ENCODE measurements around the gene TSPAN13. TPM values are rescaled to one million over a fixed set of nuclear protein-coding genes. Genes with fewer than 3 reads are reported as not detected.

The TSPAN13 gene
- total and polyA plus RNA-seq, 2 of the 8 experiments (the other 6 are each of a cell fraction or from before 2014, with no cell fraction given) = 15.3 to 28.1 TPM

DNA sequence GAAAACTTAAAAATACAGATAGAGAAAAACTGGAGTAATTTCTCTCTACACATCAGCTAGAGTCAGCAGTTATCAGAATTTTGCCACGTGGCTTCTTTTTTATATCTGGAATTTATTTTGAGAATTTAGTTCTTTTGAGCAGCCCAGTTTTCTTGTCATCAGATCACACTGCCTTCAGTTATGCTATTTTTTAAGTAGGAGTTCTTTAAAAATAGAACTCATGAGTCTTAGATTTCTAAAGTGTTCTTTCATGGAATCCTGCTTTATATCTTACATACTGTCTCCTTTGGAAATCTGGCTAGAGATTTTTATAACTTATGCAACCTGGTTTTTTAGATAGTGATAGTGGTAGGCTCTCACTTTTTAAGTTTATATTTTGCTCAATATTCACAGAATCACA, 27.0 kb downstream of the TSPAN13 start:
- POLR2A ChIA-PET (ENCODE audit: partially characterized antibody) = no interaction called here

More for the DNA sequence above, 27.0 kb downstream of the TSPAN13 start:
- H3K23ac ChIP-seq (ENCODE audit: insufficient read length) = no peak overlapping the region
- H3K4ac ChIP-seq (replicated peaks; ENCODE audit: insufficient read length, low read depth, low read length) = no peak overlapping the region
- H4K8ac ChIP-seq (ENCODE audit: extremely low read depth, insufficient read depth, low read length) = no peak overlapping the region
- no peaks in the 10 kb centered on the region; a peak in 1 of 8 replicates for H3K36me3 ChIP-seq (ENCODE audit: control insufficient read depth in 2 of 4, insufficient read depth in 4 of 4, low read length in 3 of 4)
- no peak overlapping the region for H2AFZ ChIP-seq (ENCODE audit: low read length)
- H2BK20ac ChIP-seq (ENCODE audit: low read length) = no peak overlapping the region
- H2BK12ac ChIP-seq (ENCODE audit: low read depth, low read length) = no peak overlapping the region
- no peaks in the 10 kb centered on the region for H3K27me3 ChIP-seq (replicated peaks in 1 of 4; ENCODE audit: control insufficient read depth in 3 of 4, extremely low read depth in 1 of 4, insufficient read depth in 3 of 4, low read length in 3 of 4)
- no peak overlapping the region for H2AK5ac ChIP-seq (ENCODE audit: low read depth, low read length)
- peaks cover 0 to 8% (median 4%) of the 10 kb centered on the region in 4 experiments; a peak in 3 of 7 replicates for H3K4me1 ChIP-seq (replicated peaks in 1 of 4; ENCODE audit: control insufficient read depth in 3 of 4, insufficient read depth in 4 of 4, low read length in 3 of 4)
- CTCF ChIA-PET (ENCODE audit: partially characterized antibody) = interaction anchor here (1.0 to 2.3 kb wide), 2 partner anchors 10 to 19 kb away, joined by 3 to 11 read pairs; no protein-coding TSS in a partner anchor
- 73% methylated on average over 1 of the region's 1 CpG; no CpG with 5 or more reads in 1 of the 2 experiments for WGBS, 2 experiments (ENCODE audit: extremely low coverage in 1 of 2, insufficient coverage in 1 of 2, insufficient read length in 1 of 2, insufficient replicate concordance in 2 of 2, low coverage in 1 of 2, low lambda C conversion rate in 2 of 2, missing lambda C conversion rate in 1 of 2)
- no peak overlapping the region for H3K27ac ChIP-seq (ENCODE audit: low read depth, low read length)
- no peaks in the 10 kb centered on the region for H3K23me2 ChIP-seq (ENCODE audit: low read depth, low read length)
- TF ChIP-seq RBBP5 (IDR thresholded peaks at IDR 0.05; ENCODE audit: borderline replicate concordance, low read depth, low read length) (no peak), TEAD4 (IDR thresholded peaks at IDR 0.05; ENCODE audit: low read depth, low read length) (no peak)
- TF ChIP-seq, protein P1, sequence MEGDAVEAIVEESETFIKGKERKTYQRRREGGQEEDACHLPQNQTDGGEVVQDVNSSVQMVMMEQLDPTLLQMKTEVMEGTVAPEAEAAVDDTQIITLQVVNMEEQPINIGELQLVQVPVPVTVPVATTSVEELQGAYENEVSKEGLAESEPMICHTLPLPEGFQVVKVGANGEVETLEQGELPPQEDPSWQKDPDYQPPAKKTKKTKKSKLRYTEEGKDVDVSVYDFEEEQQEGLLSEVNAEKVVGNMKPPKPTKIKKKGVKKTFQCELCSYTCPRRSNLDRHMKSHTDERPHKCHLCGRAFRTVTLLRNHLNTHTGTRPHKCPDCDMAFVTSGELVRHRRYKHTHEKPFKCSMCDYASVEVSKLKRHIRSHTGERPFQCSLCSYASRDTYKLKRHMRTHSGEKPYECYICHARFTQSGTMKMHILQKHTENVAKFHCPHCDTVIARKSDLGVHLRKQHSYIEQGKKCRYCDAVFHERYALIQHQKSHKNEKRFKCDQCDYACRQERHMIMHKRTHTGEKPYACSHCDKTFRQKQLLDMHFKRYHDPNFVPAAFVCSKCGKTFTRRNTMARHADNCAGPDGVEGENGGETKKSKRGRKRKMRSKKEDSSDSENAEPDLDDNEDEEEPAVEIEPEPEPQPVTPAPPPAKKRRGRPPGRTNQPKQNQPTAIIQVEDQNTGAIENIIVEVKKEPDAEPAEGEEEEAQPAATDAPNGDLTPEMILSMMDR (IDR thresholded peaks at IDR 0.05; ENCODE audit: control extremely low read depth in 1 of 3, insufficient read depth in 1 of 3, low read depth in 1 of 3, low read length in 3 of 3) = no peak
- TF ChIP-seq, protein P2, sequence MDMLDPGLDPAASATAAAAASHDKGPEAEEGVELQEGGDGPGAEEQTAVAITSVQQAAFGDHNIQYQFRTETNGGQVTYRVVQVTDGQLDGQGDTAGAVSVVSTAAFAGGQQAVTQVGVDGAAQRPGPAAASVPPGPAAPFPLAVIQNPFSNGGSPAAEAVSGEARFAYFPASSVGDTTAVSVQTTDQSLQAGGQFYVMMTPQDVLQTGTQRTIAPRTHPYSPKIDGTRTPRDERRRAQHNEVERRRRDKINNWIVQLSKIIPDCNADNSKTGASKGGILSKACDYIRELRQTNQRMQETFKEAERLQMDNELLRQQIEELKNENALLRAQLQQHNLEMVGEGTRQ (IDR thresholded peaks at IDR 0.05; ENCODE audit: low read length) = no peak
- H4K91ac ChIP-seq (replicated peaks; ENCODE audit: insufficient read length, low read length) = no peak overlapping the region
- DNase-seq (ENCODE audit: low read depth in 1 of 2, low spot score in 2 of 2) (no peak), FAIRE-seq (no peak)
- no peak overlapping the region for H2BK120ac ChIP-seq (replicated peaks; ENCODE audit: low read depth, low read length)
- no peaks in the 10 kb centered on the region for H3K9me3 ChIP-seq (ENCODE audit: insufficient read depth in 2 of 2, low read depth in 1 of 2, low read length in 1 of 2)
- H3K4me2 ChIP-seq (ENCODE audit: insufficient read depth in 1 of 2, low read depth in 2 of 2, low read length in 2 of 2) = no peak overlapping the region
- no peak overlapping the region for H4K5ac ChIP-seq (ENCODE audit: insufficient read length, low read depth, low read length)
- no peak overlapping the region for H3K18ac ChIP-seq (ENCODE audit: extremely low read depth, low read length)
- no peak overlapping the region for H3K9ac ChIP-seq (replicated peaks in 1 of 4; ENCODE audit: extremely low read depth in 1 of 4, low read depth in 3 of 4, low read length in 3 of 4)
- H3K79me2 ChIP-seq (ENCODE audit: control insufficient read depth in 1 of 2, insufficient read depth in 2 of 2, low read length in 2 of 2) = peaks cover 0 to 4% of the 10 kb centered on the region in 2 experiments; a peak in 1 of 4 replicates
- no peak overlapping the region for H2BK5ac ChIP-seq (ENCODE audit: low read depth, low read length)
- H3K79me1 ChIP-seq (ENCODE audit: low read depth, low read length) = no peaks in the 10 kb centered on the region; the same call in 1 of the 2 replicates
- no peak overlapping the region for H2BK15ac ChIP-seq (ENCODE audit: low read length)
- H4K20me1 ChIP-seq (replicated peaks in 1 of 2; ENCODE audit: control insufficient read depth in 1 of 2, insufficient read depth in 2 of 2, low read length in 2 of 2) = no peaks in the 10 kb centered on the region
- no peak overlapping the region for H3K56ac ChIP-seq (replicated peaks; ENCODE audit: insufficient read length, low read depth, low read length)
- H3K4me3 ChIP-seq (ENCODE audit: extremely low read depth in 1 of 4, insufficient read depth in 2 of 4, low read depth in 3 of 4, low read length in 4 of 4) = no peak overlapping the region
- H3K14ac ChIP-seq (ENCODE audit: insufficient read length) = no peak overlapping the region
